Cardiac fibroblast (primary cell): ENCODE measurements around the gene THSD1.

Source experiments
- DNase-seq, 2 donors: peaks; one replicate each; pipeline versions ENCODE4 v3.0.0 to v3.0.0-alpha.2; 2010; ENCODE audit warnings: low read depth in 2 of 2
- H3K4me3 ChIP-seq, 2 donors: replicated peaks in 1 of 2; 1 replicate in 1 of 2; 2 replicates in 1 of 2; pipeline ENCODE4 v1.5.1; 2011; ENCODE audit warnings: low read depth in 2 of 2, low read length in 2 of 2, mild to moderate bottlenecking in 2 of 2, moderate library complexity in 1 of 2
- TF ChIP-seq, protein P1 (sequence below): IDR thresholded peaks from one replicate; pipeline ENCODE4 v1.5.1; 2011; ENCODE audit warnings: low read depth, mild to moderate bottlenecking, low read length, inconsistent platforms

THSD1 gene, protein sequence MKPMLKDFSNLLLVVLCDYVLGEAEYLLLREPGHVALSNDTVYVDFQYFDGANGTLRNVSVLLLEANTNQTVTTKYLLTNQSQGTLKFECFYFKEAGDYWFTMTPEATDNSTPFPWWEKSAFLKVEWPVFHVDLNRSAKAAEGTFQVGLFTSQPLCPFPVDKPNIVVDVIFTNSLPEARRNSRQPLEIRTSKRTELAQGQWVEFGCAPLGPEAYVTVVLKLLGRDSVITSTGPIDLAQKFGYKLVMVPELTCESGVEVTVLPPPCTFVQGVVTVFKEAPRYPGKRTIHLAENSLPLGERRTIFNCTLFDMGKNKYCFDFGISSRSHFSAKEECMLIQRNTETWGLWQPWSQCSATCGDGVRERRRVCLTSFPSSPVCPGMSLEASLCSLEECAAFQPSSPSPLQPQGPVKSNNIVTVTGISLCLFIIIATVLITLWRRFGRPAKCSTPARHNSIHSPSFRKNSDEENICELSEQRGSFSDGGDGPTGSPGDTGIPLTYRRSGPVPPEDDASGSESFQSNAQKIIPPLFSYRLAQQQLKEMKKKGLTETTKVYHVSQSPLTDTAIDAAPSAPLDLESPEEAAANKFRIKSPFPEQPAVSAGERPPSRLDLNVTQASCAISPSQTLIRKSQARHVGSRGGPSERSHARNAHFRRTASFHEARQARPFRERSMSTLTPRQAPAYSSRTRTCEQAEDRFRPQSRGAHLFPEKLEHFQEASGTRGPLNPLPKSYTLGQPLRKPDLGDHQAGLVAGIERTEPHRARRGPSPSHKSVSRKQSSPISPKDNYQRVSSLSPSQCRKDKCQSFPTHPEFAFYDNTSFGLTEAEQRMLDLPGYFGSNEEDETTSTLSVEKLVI

DNA sequence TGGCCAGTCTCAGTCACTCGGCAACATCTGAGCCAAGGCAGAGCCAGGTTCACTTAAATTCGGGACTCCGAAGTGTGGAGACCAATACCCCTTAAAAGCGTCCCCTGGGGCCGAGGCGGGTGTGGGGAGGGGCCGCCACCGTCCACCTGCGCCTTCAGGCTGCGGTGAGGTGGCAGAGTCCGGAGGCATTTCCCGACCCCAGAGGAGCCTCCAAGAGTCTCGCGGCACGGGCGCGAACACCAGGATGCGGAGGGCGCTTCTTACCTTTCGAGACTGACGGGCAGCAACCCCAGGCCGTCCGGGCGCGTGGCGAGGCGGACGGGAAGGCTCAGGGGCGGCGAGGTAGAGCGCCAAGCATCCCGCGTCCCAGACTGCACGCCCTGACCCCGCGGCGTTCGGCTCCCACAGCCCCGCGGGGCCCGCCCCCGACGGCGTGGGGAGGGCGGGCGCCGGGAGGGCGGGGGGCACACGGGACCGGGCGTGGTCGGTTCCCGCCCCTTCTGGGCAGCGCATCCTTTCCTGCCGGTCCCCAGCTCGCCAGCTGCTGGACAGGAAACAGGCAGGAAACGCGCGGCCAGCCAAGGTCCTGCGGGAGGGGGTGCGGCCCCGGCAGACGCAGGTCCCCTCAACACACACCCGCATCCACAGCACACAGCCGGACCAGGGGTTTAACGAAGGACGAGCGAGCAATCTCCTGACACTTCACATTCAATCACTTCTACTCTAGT is at the start of gene THSD1:
Gene THSD1, minus strand, starts transcription at position 406 of the 728 bp plus-strand sequence. CDS start 3,572 bp downstream, outside the sequence.
- H3K4me3 ChIP-seq: peak within 1 kb of the TSS; percentile 71 to 73
- peak; percentile 37 to 63 for DNase-seq
- TF ChIP-seq, protein P1, sequence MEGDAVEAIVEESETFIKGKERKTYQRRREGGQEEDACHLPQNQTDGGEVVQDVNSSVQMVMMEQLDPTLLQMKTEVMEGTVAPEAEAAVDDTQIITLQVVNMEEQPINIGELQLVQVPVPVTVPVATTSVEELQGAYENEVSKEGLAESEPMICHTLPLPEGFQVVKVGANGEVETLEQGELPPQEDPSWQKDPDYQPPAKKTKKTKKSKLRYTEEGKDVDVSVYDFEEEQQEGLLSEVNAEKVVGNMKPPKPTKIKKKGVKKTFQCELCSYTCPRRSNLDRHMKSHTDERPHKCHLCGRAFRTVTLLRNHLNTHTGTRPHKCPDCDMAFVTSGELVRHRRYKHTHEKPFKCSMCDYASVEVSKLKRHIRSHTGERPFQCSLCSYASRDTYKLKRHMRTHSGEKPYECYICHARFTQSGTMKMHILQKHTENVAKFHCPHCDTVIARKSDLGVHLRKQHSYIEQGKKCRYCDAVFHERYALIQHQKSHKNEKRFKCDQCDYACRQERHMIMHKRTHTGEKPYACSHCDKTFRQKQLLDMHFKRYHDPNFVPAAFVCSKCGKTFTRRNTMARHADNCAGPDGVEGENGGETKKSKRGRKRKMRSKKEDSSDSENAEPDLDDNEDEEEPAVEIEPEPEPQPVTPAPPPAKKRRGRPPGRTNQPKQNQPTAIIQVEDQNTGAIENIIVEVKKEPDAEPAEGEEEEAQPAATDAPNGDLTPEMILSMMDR: no peak

DNA sequence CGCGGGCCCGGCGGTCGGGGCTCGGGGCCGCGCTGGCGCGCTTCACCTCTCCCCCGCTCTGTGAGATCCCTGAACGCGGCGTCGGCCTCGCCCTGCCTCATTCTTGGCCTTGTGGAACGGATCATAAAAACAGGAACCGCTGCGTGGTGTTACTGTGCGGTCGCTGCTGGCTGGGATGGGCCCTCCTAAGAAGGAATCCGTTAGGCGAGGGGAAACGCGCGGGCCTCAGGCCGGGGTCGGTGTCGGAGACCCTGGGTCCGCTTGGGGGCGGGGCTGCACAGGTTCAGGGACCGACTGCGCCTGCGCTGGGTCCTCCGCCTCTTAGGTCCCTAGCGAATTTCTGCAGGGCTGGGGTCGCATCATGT is 49.7 kb upstream of the THSD1 start:
- TF ChIP-seq, protein P1: no peak
- peak; percentile 66 to 71 for DNase-seq
- H3K4me3 ChIP-seq: peak overlapping the region; percentile 77 to 96

DNA sequence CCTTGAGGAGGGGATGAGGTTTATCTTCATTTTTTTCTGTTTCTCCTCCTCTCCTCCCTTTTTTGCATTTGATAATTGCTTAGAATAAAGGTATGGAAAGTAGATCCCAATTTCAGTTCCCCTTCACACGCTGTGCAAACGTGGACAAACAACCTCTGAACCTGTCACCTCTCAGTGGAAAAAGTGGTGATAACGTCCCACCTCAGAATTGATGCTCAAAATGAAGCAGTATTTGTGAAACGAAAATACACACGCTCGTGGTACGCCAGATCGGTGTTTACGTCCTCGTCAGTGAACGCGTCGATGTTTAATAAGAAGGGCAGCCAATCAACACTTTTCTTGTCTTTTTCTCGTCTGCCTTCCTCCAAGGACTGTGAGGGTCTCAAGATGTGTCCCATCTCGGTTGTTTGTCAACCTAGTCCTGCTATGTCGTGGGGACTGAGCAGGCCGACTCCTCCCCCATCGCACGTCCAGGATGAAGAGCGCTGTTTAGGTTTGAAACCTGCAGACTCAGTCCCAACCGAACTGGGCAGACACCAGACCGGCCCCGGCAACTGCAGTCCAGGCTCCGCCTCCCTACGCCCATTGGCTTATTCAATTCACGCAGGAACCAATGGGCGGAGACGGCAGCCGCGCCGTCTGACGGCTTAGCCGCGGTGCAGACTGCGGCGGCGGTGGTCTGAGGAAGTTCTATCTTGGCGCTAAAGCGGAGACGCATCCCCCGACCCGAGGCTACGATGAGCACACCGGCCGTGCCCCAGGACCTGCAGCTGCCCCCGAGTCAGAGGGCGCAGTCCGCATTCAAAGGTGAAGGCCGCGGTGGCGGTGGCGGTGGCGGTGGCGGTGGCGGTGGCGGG is 49.1 kb upstream of the THSD1 start, which contains the start of gene CKAP2:
Gene CKAP2, plus strand, starts transcription at position 659 of the 857 bp plus-strand sequence. Its CDS starts 79 bp downstream, at position 738.
- TF ChIP-seq, protein P1: no peak
- peak within 1 kb of the TSS; percentile 77 to 96 for H3K4me3 ChIP-seq
- peak; percentile 93 to 95 for DNase-seq

DNA sequence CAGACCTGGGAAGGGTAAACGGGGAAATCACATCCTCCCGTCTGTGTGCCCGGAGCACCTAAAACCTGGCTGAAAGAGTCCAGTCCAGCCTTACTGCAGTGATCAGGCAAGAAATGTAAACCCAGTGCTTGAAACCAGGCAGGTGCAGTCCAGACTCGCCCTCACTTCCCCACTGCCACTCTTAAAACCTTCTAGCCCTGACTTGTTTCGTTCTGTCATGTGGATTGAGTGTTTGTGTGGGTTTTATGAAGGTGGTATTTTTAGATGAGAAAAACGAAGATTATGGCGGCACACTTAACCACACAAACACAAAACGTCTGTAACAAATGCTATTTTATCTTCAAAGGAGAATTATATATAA is 48.5 kb upstream of the THSD1 start:
- TF ChIP-seq, protein P1: no peak
- peak overlapping the region; percentile 77 to 96 for H3K4me3 ChIP-seq
- peak in 1 of 2 donors; percentile 4 for DNase-seq

DNA sequence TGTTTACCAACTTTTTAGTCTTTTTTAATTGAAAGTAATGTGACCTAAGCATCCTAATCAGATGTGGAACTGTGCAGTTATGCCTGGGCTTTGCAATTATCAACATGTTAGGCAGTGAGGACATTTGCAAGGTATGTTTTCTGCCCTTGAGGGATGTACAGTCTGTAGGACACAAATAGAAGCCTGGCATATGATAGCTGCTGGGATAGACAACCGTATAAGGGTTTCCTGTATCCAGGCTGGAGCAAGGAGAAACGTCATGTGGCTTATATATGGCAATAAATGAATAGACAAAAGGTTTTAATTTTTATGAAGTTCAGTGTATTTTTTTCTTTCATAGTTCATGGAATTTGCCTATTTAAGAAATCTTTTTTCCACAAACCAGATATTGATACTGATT is 46.5 kb upstream of the THSD1 start:
- TF ChIP-seq, protein P1: no peak
- no peak for DNase-seq
- H3K4me3 ChIP-seq: no peak overlapping the region
